RKO (cell line): ENCODE data around the gene NECAB2.

Experiments used
- DNase-seq: peaks from one replicate; pipeline ENCODE4 v3.0.0-alpha.2; 2016; ENCODE audit warnings: low spot score

The NECAB2 gene

DNA sequence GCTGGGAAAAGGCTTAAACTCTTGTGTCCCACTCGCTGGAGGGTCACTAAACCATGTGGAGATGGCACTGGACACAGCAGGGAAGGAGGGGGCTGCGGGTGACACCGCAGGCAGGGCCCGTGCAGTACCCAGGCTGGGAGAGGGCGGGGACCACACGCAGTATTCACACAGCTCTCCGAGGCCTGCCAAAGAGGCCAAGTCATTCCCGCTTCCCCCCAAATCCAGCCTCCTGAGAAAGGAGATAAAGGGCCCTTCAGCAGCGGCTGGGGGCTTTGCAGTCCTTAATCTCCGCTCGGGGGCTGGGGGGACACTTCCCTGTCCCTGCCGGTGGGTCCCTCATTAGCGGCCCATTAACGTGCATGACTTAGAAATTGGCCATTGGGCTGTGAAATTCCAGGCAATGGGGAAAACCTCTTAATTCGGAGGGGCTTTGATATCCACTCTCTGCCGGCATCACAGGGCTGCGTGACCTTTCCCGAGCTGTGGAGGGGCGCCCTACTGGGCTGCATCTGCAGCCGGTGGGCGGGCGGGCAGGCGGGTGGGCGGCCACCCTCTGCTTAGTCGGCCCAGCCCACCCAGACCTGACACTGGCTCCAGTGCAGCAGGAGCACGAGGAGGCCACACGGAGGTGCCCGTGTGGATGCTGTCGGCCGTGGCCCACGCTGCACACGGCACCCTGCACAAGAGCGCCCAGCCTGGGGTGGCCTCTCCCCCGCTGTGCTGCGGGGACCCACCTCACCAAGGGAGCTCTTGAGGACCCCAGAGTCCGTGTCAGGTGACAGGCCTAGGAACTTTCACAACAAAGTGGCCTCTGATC, 77.2 kb downstream of the NECAB2 start:
- DNase-seq = no peak

DNA sequence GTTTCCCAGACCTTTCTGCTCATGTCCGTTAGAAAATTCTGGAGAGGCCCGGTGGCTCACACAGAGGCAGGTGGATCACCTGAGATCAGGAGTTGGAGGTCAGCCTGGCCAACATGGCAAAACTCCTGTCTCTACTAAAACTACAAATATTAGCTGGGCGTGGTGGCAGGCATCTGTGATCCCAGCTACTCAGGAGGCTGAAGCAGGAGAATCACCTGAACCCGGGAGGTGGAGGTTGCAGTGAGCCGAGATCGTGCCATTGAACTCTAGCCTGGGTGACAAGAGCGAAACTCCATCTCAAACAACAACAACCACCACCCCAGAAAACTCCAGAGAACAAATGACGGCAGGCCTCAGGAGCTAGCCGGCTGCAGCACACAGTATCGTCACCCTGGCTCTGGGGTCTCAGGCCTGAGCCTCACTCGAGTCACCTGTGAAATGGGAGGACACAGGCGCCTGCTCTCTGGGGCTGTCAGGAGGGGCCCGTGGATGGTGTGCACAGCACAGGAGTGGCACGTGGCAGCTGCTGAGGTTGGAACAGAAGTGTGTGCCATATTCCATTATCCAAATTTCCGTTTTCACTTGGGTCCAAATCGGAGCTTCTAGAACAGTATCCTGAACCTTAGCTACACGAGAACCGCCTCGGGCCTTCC, 77.9 kb downstream of the NECAB2 start:
- no peak for DNase-seq

DNA sequence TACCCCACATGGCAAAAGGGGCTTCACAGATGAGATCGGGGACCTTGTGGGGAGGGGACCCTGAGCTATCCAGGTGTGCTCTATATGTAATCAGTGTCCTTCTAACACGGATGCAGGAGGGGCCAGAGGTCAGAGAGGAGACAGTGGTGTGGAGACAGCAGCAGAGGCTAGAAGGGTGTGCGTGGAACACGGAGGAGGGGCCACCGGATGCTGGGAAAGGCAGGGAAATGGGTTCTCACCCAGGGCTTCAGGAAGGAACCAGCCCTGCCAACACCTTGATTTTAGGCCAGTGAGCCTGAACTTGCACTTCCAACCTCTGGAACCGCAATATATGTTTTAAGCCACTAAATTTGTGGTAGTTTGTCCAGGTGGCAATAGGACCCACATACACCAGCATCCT, 79.2 kb downstream of the NECAB2 start:
- no peak for DNase-seq

GRCh38 chr16:84047626-84048025, 79.6 kb downstream of the NECAB2 start:
- DNase-seq = no peak

GRCh38 chr16:84048270-84048669, 80.2 kb downstream of the NECAB2 start:
- no peak for DNase-seq

GRCh38 chr16:84048871-84049270, 80.8 kb downstream of the NECAB2 start:
- no peak for DNase-seq

- DNase-seq = no peak
These were observed 81.5 kb downstream of the NECAB2 start for GRCh38 chr16:84049403-84050060.

DNA sequence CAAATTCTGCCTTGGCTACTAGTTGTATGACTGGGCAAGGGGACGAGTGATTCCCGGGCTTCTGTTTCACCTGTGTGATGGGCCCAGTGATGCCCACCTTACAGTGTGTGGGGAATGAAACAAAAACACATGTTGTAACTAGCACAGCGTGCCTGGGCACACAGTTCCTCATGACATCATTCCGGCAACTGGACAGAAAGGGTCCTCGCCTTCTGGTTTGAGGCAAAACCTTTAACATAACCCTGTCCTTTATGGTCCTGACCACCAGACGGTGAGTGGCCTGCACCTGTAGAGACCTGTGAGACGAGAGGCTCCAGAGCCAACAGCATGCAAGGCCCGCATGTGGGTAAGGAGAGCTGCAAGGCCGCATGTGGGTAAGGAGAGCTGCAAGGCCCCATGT, 82.3 kb downstream of the NECAB2 start:
- DNase-seq = no peak

DNA sequence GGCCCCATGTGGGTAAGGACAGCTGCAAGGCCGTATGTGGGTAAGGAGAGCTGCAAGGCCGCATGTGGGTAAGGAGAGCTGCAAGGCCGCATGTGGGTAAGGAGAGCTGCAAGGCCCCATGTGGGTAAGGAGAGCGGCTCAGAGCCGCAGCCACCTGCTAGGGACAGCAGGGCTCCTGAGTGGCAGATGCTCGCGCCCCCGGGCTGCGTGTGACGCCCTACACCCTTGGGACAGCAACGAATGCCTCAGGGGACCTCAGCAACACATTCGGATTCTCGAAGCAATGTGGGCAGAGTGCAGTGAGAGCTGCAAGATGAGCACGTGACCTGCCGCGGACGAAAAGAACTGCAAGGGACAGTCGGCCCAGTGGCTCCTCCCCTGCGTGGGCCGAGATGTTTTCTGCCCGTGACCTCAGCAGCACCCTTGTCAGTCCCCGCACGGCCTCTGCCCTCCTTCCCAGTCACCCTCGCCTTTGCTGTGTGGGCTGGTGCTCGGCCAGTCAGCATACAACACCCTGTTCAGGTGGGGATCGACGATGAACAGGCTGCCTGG, 84.1 kb downstream of the NECAB2 start:
- no peak for DNase-seq
